Activated CD8-positive, alpha-beta memory T cell treated with anti-CD3 and anti-CD28 coated beads, Interleukin-2, amount 50 U/mL, for 48 hours (primary cell): ENCODE results near the gene PTPRCAP.
"Not testable (repeated sequence)": the region's sequence is repeated elsewhere in the genome, so short reads cannot be mapped to it uniquely, and the experiment has no call there.

Experiments used
- DNase-seq: peaks from one replicate; pipeline ENCODE4 v3.0.0-alpha.2; 2020

Gene PTPRCAP

GRCh38 chr11:67437082-67437808 lies at the start of gene PTPRCAP:
PTPRCAP (minus strand) TSS chr11:67437682; CDS start chr11:67437619, 63 bp downstream.
- DNase-seq, result peak; percentile 85

- DNase-seq, result peak; percentile 76
Observed at GRCh38 chr11:67486481-67487195, 49.2 kb upstream of the PTPRCAP start.

GRCh38 chr11:67485873-67486361 lies 48.4 kb upstream of the PTPRCAP start:
- DNase-seq, result peak; percentile 84

GRCh38 chr11:67484847-67485311 lies 47.4 kb upstream of the PTPRCAP start:
- peak; percentile 86 for DNase-seq

- peak; percentile 78 for DNase-seq
Observed at GRCh38 chr11:67483831-67484665, 46.6 kb upstream of the PTPRCAP start.

- DNase-seq, result peak; percentile 96
Observed at GRCh38 chr11:67482827-67483798, 45.6 kb upstream of the PTPRCAP start, which contains the start of gene AIP. AIP (plus strand) TSS chr11:67483026; CDS start chr11:67483159, 133 bp downstream.

GRCh38 chr11:67482275-67482826 lies 44.9 kb upstream of the PTPRCAP start:
- no peak for DNase-seq

GRCh38 chr11:67477344-67478050 lies 40.0 kb upstream of the PTPRCAP start:
- not testable (repeated sequence) for DNase-seq

GRCh38 chr11:67476692-67477091 lies 39.2 kb upstream of the PTPRCAP start:
- not testable (repeated sequence) for DNase-seq

GRCh38 chr11:67472882-67473281 lies 35.4 kb upstream of the PTPRCAP start:
- DNase-seq, result no peak

- no peak for DNase-seq
Observed at GRCh38 chr11:67470337-67471002, 33.0 kb upstream of the PTPRCAP start.

- DNase-seq, result no peak
Observed at GRCh38 chr11:67469508-67469811, 32.0 kb upstream of the PTPRCAP start.

GRCh38 chr11:67468759-67469507 lies 31.5 kb upstream of the PTPRCAP start, which contains the start of gene TMEM134:
TMEM134 (minus strand) TSS chr11:67469251; CDS start chr11:67469192, 59 bp downstream.
- DNase-seq, result peak; percentile 99

GRCh38 chr11:67468456-67468758 lies 30.9 kb upstream of the PTPRCAP start:
- no peak for DNase-seq

GRCh38 chr11:67468056-67468455 lies 30.6 kb upstream of the PTPRCAP start:
- DNase-seq, result no peak

- no peak for DNase-seq
Observed at GRCh38 chr11:67466962-67467771, 29.7 kb upstream of the PTPRCAP start.

- no peak for DNase-seq
Observed at GRCh38 chr11:67466367-67466766, 28.9 kb upstream of the PTPRCAP start.

GRCh38 chr11:67465530-67465929 lies 28.0 kb upstream of the PTPRCAP start:
- not testable (repeated sequence) for DNase-seq

GRCh38 chr11:67465189-67465510 lies 27.7 kb upstream of the PTPRCAP start:
- DNase-seq, result no peak
